Measurements from ENCODE around the gene PDAP1. TPM values are rescaled to one million over a fixed set of nuclear protein-coding genes. Genes with fewer than 3 reads are reported as not detected.

Gene PDAP1
- total RNA-seq, 3 donors from 2014 or later (not counting 1 experiment from before 2014, with no cell fraction given): 55.3 to 60.6 (median 59.3) TPM

DNA sequence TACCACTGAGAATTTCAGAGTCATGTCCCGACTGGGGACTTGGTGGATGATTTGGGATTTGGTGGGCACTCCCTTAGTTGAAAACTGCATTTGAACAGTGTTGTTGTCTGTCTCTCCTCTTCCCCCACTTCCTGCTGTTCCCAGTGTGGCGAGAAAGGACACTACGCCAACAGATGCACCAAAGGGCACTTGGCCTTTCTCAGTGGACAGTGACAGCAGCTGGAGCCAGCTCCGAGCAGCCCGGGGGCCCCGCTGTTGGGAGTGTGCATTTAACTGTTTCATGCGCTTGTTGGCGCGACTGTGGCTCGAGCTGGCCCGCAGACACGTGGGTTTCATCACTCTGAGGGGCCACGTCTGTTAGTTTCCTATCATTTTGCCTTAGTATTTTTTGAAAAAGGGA, 47.9 kb upstream of the PDAP1 start:
- H3K27ac Mint-ChIP-seq: peak overlapping the region in 1 of 2 donors; percentile 58
- no peak for DNase-seq

GRCh38 chr7:99455874-99456273, 47.5 kb upstream of the PDAP1 start:
- no peak overlapping the region for H3K27ac Mint-ChIP-seq
- Histone ChIP-seq H3K4me1 (ENCODE audit: control insufficient read depth, insufficient read depth, low read length) (no peaks in the 10 kb centered on the region), H3K36me3 (ENCODE audit: control insufficient read depth, insufficient read depth, low read length) (peaks cover 43% of the 10 kb centered on the region), H3K27ac (ENCODE audit: low read length) (no peak overlapping the region), H3K9me3 (ENCODE audit: control insufficient read depth, insufficient read depth, low read length) (no peaks in the 10 kb centered on the region), H3K27me3 (ENCODE audit: control insufficient read depth, insufficient read depth, low read length) (no peaks in the 10 kb centered on the region), H3K4me3 (ENCODE audit: low read length) (no peak overlapping the region)
- intact Hi-C loops (cut with micrococcal nuclease): loop anchor here (5.0 kb wide), 1 partner anchor 39 kb away; no protein-coding TSS in a partner anchor
- H3K4me3 Mint-ChIP-seq: no peak overlapping the region
- no peak for DNase-seq
- H3K4me1 Mint-ChIP-seq: peaks cover 18% of the 10 kb centered on the region in 2 donors
- no peaks in the 10 kb centered on the region for H3K27me3 Mint-ChIP-seq (ENCODE audit: low read depth in 2 of 2)
- TF ChIP-seq CTCF (IDR thresholded peaks at IDR 0.05): no peak
- WGBS (ENCODE audit: insufficient coverage): 89% methylated on average over 9 of the region's 9 CpGs
- no peak for ATAC-seq
- no peaks in the 10 kb centered on the region for H3K9me3 Mint-ChIP-seq
- no peaks in the 10 kb centered on the region for H3K36me3 Mint-ChIP-seq

More for the DNA sequence above, 47.9 kb upstream of the PDAP1 start:
- H3K4me3 Mint-ChIP-seq: no peak overlapping the region
- H3K27me3 Mint-ChIP-seq (ENCODE audit: low read depth in 2 of 2): no peaks in the 10 kb centered on the region
- no peaks in the 10 kb centered on the region for H3K9me3 Mint-ChIP-seq
- no peaks in the 10 kb centered on the region for H3K36me3 Mint-ChIP-seq
- Histone ChIP-seq H3K27me3 (ENCODE audit: control insufficient read depth, insufficient read depth, low read length) (no peaks in the 10 kb centered on the region), H3K4me1 (ENCODE audit: control insufficient read depth, insufficient read depth, low read length) (no peaks in the 10 kb centered on the region), H3K9me3 (ENCODE audit: control insufficient read depth, insufficient read depth, low read length) (no peaks in the 10 kb centered on the region), H3K27ac (ENCODE audit: low read length) (no peak overlapping the region), H3K4me3 (ENCODE audit: low read length) (no peak overlapping the region), H3K36me3 (ENCODE audit: control insufficient read depth, insufficient read depth, low read length) (peaks cover 43% of the 10 kb centered on the region)
- intact Hi-C loops (cut with micrococcal nuclease): loop anchor here (5.0 kb wide), 1 partner anchor 39 kb away; no protein-coding TSS in a partner anchor
- TF ChIP-seq CTCF (IDR thresholded peaks at IDR 0.05): no peak
- peaks cover 18% of the 10 kb centered on the region in 2 donors for H3K4me1 Mint-ChIP-seq
- ATAC-seq: no peak
- 91% methylated on average over 13 of the region's 13 CpGs for WGBS (ENCODE audit: insufficient coverage)

DNA sequence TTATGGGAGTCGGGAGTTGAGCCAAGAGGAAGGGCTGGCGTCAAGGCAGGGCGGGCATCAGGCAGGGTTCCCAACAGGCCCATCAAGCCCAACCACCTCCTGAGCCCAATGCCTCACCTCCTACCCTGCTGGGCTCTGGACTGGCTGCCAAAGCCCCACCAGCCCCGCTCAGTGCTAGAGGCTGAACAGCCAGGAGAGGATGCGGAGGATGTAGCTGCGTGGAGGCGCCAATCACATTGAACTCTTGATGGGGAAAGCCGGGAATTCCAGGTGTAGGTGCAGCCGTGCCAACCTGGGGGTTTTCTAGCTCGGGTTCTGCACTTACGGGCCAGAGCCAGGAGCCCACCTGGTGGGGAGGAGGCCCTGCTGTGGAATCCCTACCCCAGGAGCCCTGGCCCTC, 44.7 kb upstream of the PDAP1 start:
- Histone ChIP-seq H3K4me3 (ENCODE audit: low read length) (no peak overlapping the region), H3K27ac (ENCODE audit: low read length) (no peak overlapping the region), H3K4me1 (ENCODE audit: control insufficient read depth, insufficient read depth, low read length) (no peaks in the 10 kb centered on the region), H3K36me3 (ENCODE audit: control insufficient read depth, insufficient read depth, low read length) (peaks cover 57% of the 10 kb centered on the region), H3K9me3 (ENCODE audit: control insufficient read depth, insufficient read depth, low read length) (no peaks in the 10 kb centered on the region), H3K27me3 (ENCODE audit: control insufficient read depth, insufficient read depth, low read length) (no peaks in the 10 kb centered on the region)
- 99% methylated on average over 11 of the region's 11 CpGs for WGBS (ENCODE audit: insufficient coverage)
- peaks cover 0 to 5% of the 10 kb centered on the region in 2 donors for H3K4me1 Mint-ChIP-seq
- no peak for TF ChIP-seq CTCF (IDR thresholded peaks at IDR 0.05)
- H3K4me3 Mint-ChIP-seq: no peak overlapping the region
- H3K27ac Mint-ChIP-seq: no peak overlapping the region
- DNase-seq: no peak
- no peaks in the 10 kb centered on the region for H3K27me3 Mint-ChIP-seq (ENCODE audit: low read depth in 2 of 2)
- H3K36me3 Mint-ChIP-seq: no peaks in the 10 kb centered on the region
- ATAC-seq: no peak
- no peaks in the 10 kb centered on the region for H3K9me3 Mint-ChIP-seq
- intact Hi-C loops (cut with micrococcal nuclease): no loop called here

GRCh38 chr7:99452541-99452940, 44.1 kb upstream of the PDAP1 start:
- Mint-ChIP-seq H3K36me3 (no peaks in the 10 kb centered on the region), H3K27ac (no peak overlapping the region), H3K27me3 (ENCODE audit: low read depth in 2 of 2) (no peaks in the 10 kb centered on the region), H3K9me3 (no peaks in the 10 kb centered on the region), H3K4me3 (no peak overlapping the region), H3K4me1 (peaks cover 0 to 5% of the 10 kb centered on the region in 2 donors)
- Histone ChIP-seq H3K36me3 (ENCODE audit: control insufficient read depth, insufficient read depth, low read length) (peaks cover 57% of the 10 kb centered on the region), H3K27me3 (ENCODE audit: control insufficient read depth, insufficient read depth, low read length) (no peaks in the 10 kb centered on the region), H3K9me3 (ENCODE audit: control insufficient read depth, insufficient read depth, low read length) (no peaks in the 10 kb centered on the region), H3K4me1 (ENCODE audit: control insufficient read depth, insufficient read depth, low read length) (no peaks in the 10 kb centered on the region), H3K27ac (ENCODE audit: low read length) (no peak overlapping the region), H3K4me3 (ENCODE audit: low read length) (no peak overlapping the region)
- intact Hi-C loops (cut with micrococcal nuclease): no loop called here
- ATAC-seq: no peak
- WGBS (ENCODE audit: insufficient coverage): 97% methylated on average over 13 of the region's 13 CpGs
- no peak for TF ChIP-seq CTCF (IDR thresholded peaks at IDR 0.05)
- no peak for DNase-seq
